ENCODE measurements around the gene LMBRD1.

DNA sequence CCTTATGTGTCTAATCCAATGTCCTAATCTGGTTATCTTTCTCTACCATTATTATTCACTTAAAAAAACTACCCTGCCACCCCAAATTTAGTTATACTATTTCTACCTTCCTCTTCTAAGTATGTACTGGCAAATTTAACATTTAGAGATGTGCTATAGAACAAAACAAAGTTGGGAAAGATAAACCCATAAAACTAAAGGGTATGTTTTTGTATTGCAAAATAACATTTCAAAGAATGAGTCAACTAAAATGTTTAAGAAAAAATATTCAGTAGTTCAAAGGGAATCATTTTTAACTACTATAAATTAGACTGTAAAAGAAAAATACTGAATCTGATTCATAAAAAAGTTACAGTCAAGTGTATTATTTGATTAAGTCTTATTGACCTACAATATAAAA, 103.0 kb downstream of the LMBRD1 start:
- no peak for TF ChIP-seq TAF1 (IDR thresholded peaks at IDR 0.05; ENCODE audit: low read depth)
- no peak for TF ChIP-seq CREB1 (IDR thresholded peaks at IDR 0.05; ENCODE audit: low read depth)

Data from Ishikawa (cell line).